ENCODE measurements around the gene GMPPA. TPM values are rescaled to one million over a fixed set of nuclear protein-coding genes. Genes with fewer than 3 reads are reported as not detected.
A peak's percentile ranks its signal among the peaks of the same experiment; 100 is the strongest.

The GMPPA gene
- total RNA-seq, 1 donor: 46.0 TPM

DNA sequence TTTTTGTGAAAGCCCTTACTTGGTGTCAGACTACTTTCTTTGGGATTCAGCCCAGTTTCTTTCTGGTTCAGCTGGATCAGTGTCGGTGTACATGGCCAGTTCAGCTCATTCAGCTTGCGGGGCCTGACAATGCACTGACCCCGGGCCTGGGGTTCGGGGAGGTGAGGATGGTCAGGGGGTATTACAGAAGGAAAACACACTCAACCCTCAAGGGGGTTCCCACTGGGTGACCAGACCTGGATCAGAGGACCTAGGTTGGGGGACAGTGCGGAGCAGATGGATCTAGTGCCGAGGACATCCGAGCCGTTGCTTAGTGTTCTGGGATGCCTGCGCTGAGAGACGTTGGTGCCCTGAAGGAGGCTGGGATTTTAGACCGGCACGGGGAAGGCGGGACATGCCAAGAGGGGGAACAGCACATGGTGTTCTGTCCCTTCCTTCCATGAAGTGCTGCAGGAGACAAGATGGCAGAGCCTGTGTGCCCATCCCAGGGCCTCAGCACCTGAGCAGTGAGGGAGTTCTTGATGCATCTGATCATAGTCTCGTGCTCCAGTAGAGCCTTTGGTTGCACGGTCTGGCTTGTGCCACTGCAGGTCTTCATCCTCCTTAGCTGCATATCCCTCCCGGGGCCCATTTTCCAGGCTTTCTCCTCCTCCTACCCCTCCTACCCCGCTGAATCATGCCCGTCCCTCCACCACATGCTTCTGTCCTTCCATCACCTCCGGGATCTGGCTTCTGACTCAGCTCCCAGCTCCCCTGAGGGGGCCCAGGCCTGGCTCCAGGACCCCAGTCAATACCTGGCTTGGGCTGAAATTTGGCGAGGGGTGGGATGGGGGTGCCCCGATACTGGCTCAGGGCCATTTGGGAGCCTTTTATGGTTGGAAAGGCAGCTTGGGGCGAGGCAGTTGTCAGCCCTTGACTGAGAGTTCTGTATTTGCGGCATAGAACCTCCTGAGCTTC, 46.1 kb upstream of the GMPPA start:
- no peaks in the 10 kb centered on the region for H3K9me3 ChIP-seq (ENCODE audit: low read depth, low read length)
- no peaks in the 10 kb centered on the region for H4K20me1 ChIP-seq (ENCODE audit: insufficient read depth, low read length)
- no peaks in the 10 kb centered on the region for H3K79me2 ChIP-seq (ENCODE audit: insufficient read depth, low read length)
- DNase-seq (ENCODE audit: insufficient read length, low spot score, missing footprints): peak; percentile 100
- H3K4me2 ChIP-seq (ENCODE audit: insufficient read depth, low read length): peak overlapping the region; percentile 79
- H3K4me3 ChIP-seq (ENCODE audit: insufficient read depth, low read length): peak overlapping the region; percentile 39
- H2AFZ ChIP-seq (ENCODE audit: low read length): no peak overlapping the region
- H3K27me3 ChIP-seq (ENCODE audit: insufficient read depth, low read length): no peaks in the 10 kb centered on the region
- H3K36me3 ChIP-seq (ENCODE audit: insufficient read depth, low read length): peaks cover 51% of the 10 kb centered on the region
- H3K27ac ChIP-seq (ENCODE audit: low read depth, low read length): peak overlapping the region; percentile 88
- TF ChIP-seq, protein P1, sequence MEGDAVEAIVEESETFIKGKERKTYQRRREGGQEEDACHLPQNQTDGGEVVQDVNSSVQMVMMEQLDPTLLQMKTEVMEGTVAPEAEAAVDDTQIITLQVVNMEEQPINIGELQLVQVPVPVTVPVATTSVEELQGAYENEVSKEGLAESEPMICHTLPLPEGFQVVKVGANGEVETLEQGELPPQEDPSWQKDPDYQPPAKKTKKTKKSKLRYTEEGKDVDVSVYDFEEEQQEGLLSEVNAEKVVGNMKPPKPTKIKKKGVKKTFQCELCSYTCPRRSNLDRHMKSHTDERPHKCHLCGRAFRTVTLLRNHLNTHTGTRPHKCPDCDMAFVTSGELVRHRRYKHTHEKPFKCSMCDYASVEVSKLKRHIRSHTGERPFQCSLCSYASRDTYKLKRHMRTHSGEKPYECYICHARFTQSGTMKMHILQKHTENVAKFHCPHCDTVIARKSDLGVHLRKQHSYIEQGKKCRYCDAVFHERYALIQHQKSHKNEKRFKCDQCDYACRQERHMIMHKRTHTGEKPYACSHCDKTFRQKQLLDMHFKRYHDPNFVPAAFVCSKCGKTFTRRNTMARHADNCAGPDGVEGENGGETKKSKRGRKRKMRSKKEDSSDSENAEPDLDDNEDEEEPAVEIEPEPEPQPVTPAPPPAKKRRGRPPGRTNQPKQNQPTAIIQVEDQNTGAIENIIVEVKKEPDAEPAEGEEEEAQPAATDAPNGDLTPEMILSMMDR (IDR thresholded peaks at IDR 0.05; ENCODE audit: extremely low read depth, low read depth, low read length): no peak
- H3K4me1 ChIP-seq (ENCODE audit: insufficient read depth, low read length): peaks cover 35% of the 10 kb centered on the region

DNA sequence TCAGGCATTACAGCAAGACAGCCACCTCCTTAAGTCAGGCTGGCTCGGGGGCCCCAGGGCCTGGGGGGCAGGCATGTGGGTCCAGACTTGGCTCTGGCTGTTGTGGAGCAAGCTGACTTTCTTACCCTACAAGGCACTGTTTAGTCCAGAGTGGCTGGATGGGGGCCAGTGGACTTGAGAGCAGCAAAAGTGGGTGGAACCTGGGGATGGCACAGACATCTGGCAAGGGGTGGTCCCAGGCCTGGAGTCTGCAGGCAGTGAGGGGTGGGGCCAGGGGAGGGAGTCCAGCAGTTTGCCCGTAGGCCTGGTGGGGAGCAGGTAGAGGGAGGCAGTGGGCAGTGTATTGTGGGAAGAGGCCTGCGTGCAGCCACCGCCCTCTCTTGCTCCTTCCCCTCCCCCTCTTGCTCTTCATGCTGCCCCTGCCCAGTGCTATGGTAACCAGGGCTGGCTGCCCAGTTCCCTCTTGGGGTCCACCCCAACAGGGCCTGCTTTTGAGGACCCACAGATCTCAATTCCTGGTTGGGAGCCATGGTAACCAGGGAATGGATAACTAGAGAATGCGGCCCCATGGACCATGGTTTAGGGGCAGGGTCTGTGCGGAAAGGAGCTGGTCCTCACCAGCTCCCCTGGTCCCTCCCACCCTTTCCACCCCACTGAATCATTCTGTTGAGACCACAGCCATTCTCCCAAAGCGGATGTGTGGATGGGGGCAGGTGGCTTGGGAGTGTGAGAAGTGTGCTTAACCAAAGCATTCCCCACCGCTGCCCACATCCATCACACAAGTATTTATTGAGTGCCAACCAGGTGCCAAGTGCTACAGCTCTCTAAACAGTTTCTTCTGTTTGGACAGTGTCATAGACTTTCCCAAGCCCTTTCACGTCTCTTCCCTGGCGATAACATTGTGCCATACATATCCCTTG, 44.8 kb upstream of the GMPPA start:
- H3K4me2 ChIP-seq (ENCODE audit: insufficient read depth, low read length): peak overlapping the region; percentile 79

GRCh38 chr2:219455581-219455980, 43.1 kb upstream of the GMPPA start:
- no peaks in the 10 kb centered on the region for H4K20me1 ChIP-seq (ENCODE audit: insufficient read depth, low read length)
- H3K4me2 ChIP-seq (ENCODE audit: insufficient read depth, low read length): no peak overlapping the region
- H3K27me3 ChIP-seq (ENCODE audit: insufficient read depth, low read length): no peaks in the 10 kb centered on the region
- H3K79me2 ChIP-seq (ENCODE audit: insufficient read depth, low read length): no peaks in the 10 kb centered on the region
- no peak overlapping the region for H3K4me3 ChIP-seq (ENCODE audit: insufficient read depth, low read length)
- TF ChIP-seq, protein P1 (IDR thresholded peaks at IDR 0.05; ENCODE audit: extremely low read depth, low read depth, low read length): no peak
- H3K27ac ChIP-seq (ENCODE audit: low read depth, low read length): no peak overlapping the region
- H3K9me3 ChIP-seq (ENCODE audit: low read depth, low read length): no peaks in the 10 kb centered on the region
- H3K4me1 ChIP-seq (ENCODE audit: insufficient read depth, low read length): peaks cover 52% of the 10 kb centered on the region
- H3K36me3 ChIP-seq (ENCODE audit: insufficient read depth, low read length): peaks cover 35% of the 10 kb centered on the region
- DNase-seq (ENCODE audit: insufficient read length, low spot score, missing footprints): no peak
- no peak overlapping the region for H2AFZ ChIP-seq (ENCODE audit: low read length)

More for the DNA sequence above, 44.8 kb upstream of the GMPPA start:
- DNase-seq (ENCODE audit: insufficient read length, low spot score, missing footprints): peak; percentile 94
- TF ChIP-seq, protein P1 (IDR thresholded peaks at IDR 0.05; ENCODE audit: extremely low read depth, low read depth, low read length): no peak
- Histone ChIP-seq H2AFZ (ENCODE audit: low read length) (no peak overlapping the region), H4K20me1 (ENCODE audit: insufficient read depth, low read length) (no peaks in the 10 kb centered on the region), H3K4me3 (ENCODE audit: insufficient read depth, low read length) (peak overlapping the region; percentile 39), H3K79me2 (ENCODE audit: insufficient read depth, low read length) (no peaks in the 10 kb centered on the region), H3K4me1 (ENCODE audit: insufficient read depth, low read length) (peaks cover 38% of the 10 kb centered on the region), H3K27ac (ENCODE audit: low read depth, low read length) (peak overlapping the region; percentile 88), H3K9me3 (ENCODE audit: low read depth, low read length) (no peaks in the 10 kb centered on the region), H3K36me3 (ENCODE audit: insufficient read depth, low read length) (peaks cover 51% of the 10 kb centered on the region), H3K27me3 (ENCODE audit: insufficient read depth, low read length) (no peaks in the 10 kb centered on the region)
